NCI-H2171 (cell line): ENCODE measurements around the gene TXNRD1.

Experiments used
- DNase-seq: peaks from one replicate; lab custom pipeline; 2025; lab: John Stamatoyannopoulos, UW

Gene TXNRD1

GRCh38 chr12:104350211-104351056 lies 134.9 kb downstream of the TXNRD1 start:
- DNase-seq, result no peak

GRCh38 chr12:104351057-104351983 lies 135.7 kb downstream of the TXNRD1 start:
- DNase-seq, result no peak

- DNase-seq, result no peak
Observed at GRCh38 chr12:104352106-104352713, 136.6 kb downstream of the TXNRD1 start.

- no peak for DNase-seq
Observed at GRCh38 chr12:104353012-104353981, 137.7 kb downstream of the TXNRD1 start.

- no peak for DNase-seq
Observed at GRCh38 chr12:104354167-104354867, 138.7 kb downstream of the TXNRD1 start.

GRCh38 chr12:104354868-104355570 lies 139.4 kb downstream of the TXNRD1 start:
- no peak for DNase-seq

GRCh38 chr12:104355630-104356029 lies 140.1 kb downstream of the TXNRD1 start:
- DNase-seq, result no peak

GRCh38 chr12:104356231-104357115 lies 140.9 kb downstream of the TXNRD1 start:
- no peak for DNase-seq

GRCh38 chr12:104357421-104357952 lies 141.9 kb downstream of the TXNRD1 start:
- DNase-seq, result no peak

- DNase-seq, result no peak
Observed at GRCh38 chr12:104358353-104359003, 142.9 kb downstream of the TXNRD1 start.

- DNase-seq, result no peak
Observed at GRCh38 chr12:104359216-104359615, 143.6 kb downstream of the TXNRD1 start.

- DNase-seq, result no peak
Observed at GRCh38 chr12:104360157-104360556, 144.6 kb downstream of the TXNRD1 start.

GRCh38 chr12:104360983-104361707 lies 145.6 kb downstream of the TXNRD1 start:
- DNase-seq, result no peak

- DNase-seq, result no peak
Observed at GRCh38 chr12:104365921-104366410, 150.4 kb downstream of the TXNRD1 start.

- DNase-seq, result no peak
Observed at GRCh38 chr12:104369708-104370107, 154.1 kb downstream of the TXNRD1 start.

GRCh38 chr12:104371043-104371870 lies 155.7 kb downstream of the TXNRD1 start:
- DNase-seq, result no peak
